GM21381 (cell line): ENCODE results near the gene IDH2.
"Not testable (repeated sequence)": the region's sequence is repeated elsewhere in the genome, so short reads cannot be mapped to it uniquely, and the experiment has no call there.

Source experiments
- ATAC-seq: cut with Tn5 transposase; IDR thresholded peaks from one replicate; pipeline ENCODE4 v1.9.1; 2021; ENCODE audit warnings: mild to moderate bottlenecking, moderate library complexity; ENCODE audit not compliant: unreplicated experiment

The IDH2 gene

DNA sequence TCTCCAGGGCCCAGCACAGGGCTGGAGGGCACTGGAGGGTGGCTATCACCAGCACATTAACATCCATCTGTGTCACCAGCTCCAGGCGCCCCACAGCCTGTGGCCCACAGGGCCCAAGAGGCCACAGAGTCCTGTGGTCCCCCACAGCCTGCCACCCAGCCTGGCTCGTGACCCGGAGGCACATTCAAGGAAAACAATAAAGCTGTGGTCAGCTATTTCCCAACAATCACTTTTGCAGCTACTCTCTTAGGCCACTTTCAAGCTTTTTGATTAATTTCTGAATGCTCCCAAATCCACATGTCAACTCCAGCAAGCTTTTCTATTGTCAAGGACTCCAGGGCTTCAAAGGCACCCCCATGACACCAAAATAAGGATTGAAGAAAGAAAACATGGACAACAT, 16.7 kb downstream of the IDH2 start:
- no peak for ATAC-seq

DNA sequence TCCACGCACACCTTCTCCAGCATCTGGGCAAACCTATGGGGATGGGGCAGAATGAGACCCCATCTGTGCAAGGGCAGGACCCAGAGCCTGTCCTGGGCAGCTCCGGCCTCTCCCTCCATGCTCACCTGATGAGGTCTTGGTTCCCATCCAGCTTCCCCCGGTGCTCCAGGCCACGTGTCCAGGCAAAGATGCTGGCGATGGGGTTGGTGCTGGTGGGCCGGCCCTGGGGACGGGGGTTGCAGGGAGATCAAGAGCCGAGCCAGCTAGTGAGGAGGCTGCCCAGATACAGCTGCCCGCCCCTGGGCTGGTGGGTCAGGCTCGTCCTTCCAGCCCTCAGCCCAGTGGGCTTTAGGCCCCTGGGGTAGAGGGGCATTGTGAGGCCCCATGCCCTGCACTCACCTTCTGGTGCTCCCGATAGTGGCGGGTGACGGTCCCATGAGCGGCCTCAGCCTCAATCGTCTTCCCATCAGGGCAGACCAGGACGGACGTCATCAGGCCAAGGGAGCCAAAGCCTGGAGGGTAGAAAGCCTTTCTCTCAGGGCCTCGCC, 17.3 kb downstream of the IDH2 start:
- no peak for ATAC-seq

DNA sequence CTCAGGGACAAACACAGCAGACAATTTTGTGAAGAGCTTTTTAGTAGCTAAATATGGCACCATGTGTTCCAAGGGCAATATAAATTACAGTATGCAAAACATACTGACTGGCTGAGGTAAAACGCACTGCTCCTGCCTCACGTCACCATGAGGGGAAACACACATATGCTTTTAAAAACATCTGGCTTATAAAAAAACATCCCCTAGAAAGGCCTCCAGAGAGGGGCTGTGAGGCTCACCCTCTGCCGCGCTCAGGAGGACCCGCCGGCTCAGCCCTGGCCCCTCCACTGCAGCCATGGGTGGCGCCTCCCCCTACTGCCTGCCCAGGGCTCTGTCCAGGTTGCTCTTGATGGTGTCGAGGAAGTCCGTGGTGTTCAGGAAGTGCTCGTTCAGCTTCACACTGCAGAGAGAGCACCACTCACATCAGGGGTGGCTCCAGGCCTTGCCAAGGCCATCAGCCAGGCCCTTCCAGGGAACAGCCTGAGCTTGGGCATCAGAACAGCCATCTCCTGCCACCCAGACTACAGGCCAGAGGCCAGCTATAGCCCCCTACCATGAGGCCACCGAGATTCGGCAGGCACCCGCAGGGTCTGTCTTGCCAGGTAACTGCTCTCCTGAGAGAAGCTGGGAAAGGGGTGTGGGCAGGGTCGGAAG, 18.2 kb downstream of the IDH2 start:
- ATAC-seq: no peak

- no peak for ATAC-seq
Measured at GRCh38 chr15:90083419-90083818, 18.8 kb downstream of the IDH2 start.

DNA sequence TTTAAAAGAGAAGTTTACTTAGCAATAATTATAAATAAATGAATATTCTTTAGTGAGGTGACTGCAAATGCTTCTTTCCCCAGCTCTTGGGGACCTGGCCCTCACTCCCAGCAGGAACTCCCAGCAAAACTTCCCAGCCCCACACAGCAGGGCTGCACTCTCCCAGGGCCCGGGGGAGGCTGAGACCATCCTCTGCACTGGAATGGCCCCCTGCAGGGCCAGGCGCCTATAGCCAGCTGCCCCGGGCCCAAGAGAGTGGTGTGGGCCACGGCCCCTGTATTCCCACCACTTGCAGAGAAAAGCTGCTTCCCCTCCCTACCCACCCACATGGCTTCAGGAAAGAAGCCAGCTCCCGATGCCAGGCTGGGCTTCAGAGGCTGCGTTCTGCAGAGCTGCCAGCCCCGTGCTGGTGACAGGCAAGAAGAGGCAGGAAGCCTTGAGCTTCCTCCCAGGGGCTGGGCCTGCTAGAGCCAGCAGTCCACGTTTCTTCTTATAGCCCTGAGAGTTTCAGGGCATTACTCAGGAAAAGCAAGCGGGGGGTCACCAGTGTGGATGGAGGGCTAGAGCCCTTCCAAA, 20.0 kb downstream of the IDH2 start:
- ATAC-seq: no peak

- ATAC-seq: no peak
Measured at GRCh38 chr15:90080818-90081393, 21.4 kb downstream of the IDH2 start.

DNA sequence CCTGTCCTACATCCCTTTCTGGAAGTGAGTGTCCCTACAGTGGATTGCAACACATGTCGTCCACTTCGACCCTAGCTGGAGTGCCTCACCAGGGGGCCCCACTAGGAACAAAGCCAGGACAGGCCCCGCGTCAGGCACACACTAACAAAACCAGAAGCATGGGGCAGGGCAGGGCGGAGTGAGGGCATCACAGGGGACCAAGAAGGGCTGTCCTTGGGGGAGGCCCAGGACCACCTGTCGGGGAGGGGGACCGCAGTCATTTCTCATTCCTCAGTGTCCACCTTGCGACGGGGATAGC, 21.9 kb downstream of the IDH2 start:
- no peak for ATAC-seq

DNA sequence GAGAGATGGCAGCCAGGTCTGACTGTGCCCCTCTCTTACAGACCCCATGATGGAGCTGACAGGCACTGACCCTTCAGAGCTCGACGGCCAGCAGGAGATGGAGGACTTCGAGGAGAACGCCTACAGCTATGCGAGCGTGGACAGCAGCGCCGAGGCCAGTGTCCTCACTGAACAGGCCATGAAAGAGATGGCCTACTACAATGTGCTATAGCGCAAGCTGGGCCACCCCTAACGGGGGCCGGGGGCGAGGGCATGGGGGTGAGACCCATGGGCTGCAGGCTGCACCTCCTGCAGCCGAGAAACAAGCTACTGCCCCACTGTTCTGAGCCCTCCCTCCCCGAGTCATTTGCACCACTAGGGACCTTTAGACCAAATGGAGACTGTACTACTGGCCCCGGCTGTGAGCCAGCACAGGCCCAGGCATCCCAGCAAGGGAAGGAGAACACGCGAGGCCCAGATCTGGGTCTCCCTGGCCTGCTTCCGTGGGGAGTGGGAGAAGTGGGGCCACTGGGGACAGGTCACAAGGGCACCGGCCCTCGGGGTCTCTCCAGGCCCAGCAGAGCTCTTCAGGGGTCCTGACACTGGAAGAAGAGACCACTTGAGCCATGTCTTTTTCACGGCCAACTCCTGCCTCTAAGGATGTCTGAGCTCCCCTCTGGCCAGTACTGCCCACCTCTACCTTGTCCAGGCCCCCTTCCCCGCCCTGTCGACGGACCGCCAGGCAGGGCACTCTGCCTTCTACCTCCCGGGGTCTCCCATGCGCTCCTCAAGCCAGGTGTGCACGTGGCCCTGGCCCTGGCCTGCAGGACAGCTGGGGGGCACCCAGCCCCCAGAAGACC, 22.4 kb downstream of the IDH2 start:
- ATAC-seq: no peak

GRCh38 chr15:90078965-90079364, 23.3 kb downstream of the IDH2 start:
- no peak for ATAC-seq

DNA sequence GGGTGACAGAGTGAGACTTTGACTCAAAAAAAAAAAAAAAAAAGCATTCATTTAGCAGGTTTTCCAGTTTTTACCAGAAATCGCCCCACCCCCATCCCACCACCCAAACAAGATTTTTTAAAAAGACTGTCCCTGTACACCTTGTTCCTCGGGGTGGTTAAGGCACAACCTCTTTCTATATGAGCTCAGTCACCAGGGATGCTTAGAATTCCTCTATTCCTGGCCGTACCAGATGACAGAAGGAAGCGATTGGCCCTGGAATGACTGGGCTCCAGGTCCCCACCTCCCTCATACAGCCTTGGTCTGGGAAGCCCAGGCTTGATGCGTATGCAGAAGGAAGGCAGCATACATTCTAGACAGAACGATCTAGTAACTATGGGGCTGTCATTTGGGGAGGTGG, 25.6 kb downstream of the IDH2 start:
- ATAC-seq: no peak

DNA sequence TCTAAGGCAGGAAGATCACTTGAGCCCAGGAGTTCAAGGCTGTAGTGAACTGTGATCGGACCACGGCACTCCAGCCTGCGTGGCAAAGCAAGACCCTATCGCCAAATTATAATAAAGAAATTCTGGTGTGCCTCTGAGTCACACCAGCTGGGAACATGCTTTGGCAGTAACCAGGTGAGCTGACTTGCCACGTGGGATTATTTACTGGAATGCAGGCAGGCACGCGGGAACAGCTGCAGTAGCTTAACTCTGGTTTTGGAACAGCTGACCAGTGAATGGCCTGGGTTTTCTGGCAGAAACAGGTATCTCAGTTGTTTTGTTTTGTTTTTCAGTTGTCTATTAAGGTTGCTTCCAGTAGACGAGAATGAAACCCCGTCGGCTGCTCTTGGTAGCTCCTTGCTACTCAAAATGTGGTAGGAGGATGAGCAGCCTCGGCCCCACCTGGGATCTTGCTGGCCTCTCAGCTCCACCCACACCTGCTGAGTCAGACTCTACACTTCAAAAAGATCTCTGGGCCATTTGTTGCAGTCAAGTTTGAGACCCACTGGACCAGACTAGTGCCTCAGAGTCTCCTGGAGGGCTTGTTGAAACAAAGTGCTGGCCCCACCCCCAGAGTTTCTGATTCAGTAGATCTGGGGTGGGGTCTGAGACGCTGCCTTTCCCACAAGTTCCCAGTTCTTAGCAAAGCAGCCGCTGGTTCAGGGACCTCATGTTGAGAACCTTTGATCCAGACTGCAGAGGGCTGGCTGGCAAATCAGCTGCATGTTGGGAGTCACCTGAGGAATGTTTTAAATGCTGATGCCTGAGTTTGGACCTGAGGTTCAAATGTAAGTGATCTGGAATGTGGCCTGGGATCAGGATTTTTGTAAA, 26.6 kb downstream of the IDH2 start:
- no peak for ATAC-seq

DNA sequence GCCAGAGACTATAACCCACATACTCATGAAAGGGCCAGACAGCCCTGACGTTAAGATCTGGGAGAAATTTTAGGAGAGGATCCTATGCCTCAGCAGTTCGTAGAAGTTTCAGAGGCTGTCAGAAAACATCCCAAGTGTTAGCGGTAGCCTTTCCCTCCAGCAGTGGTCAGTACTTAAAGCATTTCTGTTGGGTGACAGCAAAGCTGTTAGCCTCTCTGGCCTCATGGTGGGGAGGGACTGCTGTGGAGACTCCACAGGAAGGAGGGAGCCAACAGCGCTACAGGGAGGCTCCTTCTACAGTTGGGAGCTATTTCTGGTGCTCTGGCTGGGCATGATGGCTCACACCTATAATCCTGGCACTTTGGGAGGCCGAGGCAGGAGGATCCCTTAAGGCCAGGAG, 27.4 kb downstream of the IDH2 start:
- ATAC-seq: no peak

- no peak for ATAC-seq
Measured at GRCh38 chr15:90074023-90074422, 28.2 kb downstream of the IDH2 start.

- ATAC-seq: no peak
Measured at GRCh38 chr15:90072978-90073640, 29.2 kb downstream of the IDH2 start.

- ATAC-seq: peak; percentile 80
Measured at GRCh38 chr15:90071220-90071807, 31.0 kb downstream of the IDH2 start.

- not testable (repeated sequence) for ATAC-seq
Measured at GRCh38 chr15:90070623-90071022, 31.6 kb downstream of the IDH2 start.

DNA sequence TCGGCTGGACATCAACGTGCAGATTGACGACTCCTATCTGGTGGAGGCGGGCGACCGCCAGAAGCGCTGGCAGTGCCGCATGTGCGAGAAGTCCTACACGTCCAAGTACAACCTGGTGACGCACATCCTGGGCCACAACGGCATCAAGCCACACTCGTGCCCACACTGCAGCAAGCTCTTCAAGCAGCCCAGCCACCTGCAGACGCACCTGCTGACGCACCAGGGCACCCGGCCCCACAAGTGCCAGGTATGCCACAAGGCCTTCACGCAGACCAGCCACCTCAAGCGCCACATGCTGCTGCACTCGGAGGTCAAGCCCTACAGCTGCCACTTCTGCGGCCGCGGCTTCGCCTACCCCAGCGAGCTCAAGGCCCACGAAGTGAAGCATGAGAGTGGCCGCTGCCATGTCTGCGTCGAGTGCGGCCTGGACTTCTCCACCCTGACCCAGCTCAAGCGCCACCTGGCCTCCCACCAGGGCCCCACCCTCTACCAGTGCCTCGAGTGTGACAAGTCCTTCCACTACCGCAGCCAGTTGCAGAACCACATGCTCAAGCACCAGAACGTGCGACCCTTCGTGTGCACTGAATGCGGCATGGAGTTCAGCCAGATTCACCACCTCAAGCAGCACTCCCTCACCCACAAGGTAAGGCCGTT, 34.2 kb downstream of the IDH2 start:
- ATAC-seq: no peak

- no peak for ATAC-seq
Measured at GRCh38 chr15:90067181-90067952, 34.9 kb downstream of the IDH2 start.

GRCh38 chr15:90065682-90066049, 36.6 kb downstream of the IDH2 start:
- no peak for ATAC-seq
